Ovary (tissue), 9 donors: ENCODE measurements around the gene DDT. TPM values are rescaled to one million over a fixed set of nuclear protein-coding genes. Genes with fewer than 3 reads are reported as not detected.
"Not testable (repeated sequence)": the region's sequence is repeated elsewhere in the genome, so short reads cannot be mapped to it uniquely, and the experiment has no call there.

Experiments
- DNase-seq, 5 donors: peaks; one replicate each; pipeline ENCODE4 v3.0.0-alpha.2; 2019 to 2020
- H3K27ac ChIP-seq, 2 donors: fragments of 200-600 bp; one replicate each; pipeline versions ENCODE4 v1.5.1 to v1.8.0; 2019 to 2022
- H3K27me3 ChIP-seq: fragments of 200-600 bp; one replicate; pipeline ENCODE4 v1.8.0; 2022
- H3K36me3 ChIP-seq: fragments of 200-600 bp; sonication (generic); one replicate; pipeline ENCODE4 v1.5.1; 2019
- H3K4me1 ChIP-seq: one replicate; pipeline ENCODE4 v1.8.1; 2013; ENCODE audit warnings: mild to moderate bottlenecking, moderate library complexity; ENCODE audit not compliant: insufficient read depth
- H3K4me3 ChIP-seq: fragments of 200-600 bp; sonication (generic); one replicate; pipeline ENCODE4 v1.5.1; 2017
- H3K9me3 ChIP-seq, 2 donors: fragments of 200-600 bp in 1 of 2; sonication (generic) in 1 of 2; one replicate each; pipeline versions ENCODE4 v1.5.1 to v1.8.1; 2013 to 2019; ENCODE audit warnings: mild to moderate bottlenecking in 1 of 2, moderate library complexity in 1 of 2
- CTCF ChIP-seq, 3 donors: fragments of 450-650 bp in 2 of 3; fragments of 200-600 bp in 1 of 3; IDR thresholded peaks; one replicate each; pipeline versions ENCODE4 v1.5.1 to v1.8.0; 2016 to 2022; ENCODE audit warnings: antibody characterized with exemption in 3 of 3, mild to moderate bottlenecking in 1 of 3
- EP300 ChIP-seq: sonication (generic); formaldehyde crosslinking; IDR thresholded peaks from one replicate; pipeline ENCODE4 v1.6.1; 2017; ENCODE audit warnings: antibody characterized with exemption
- POLR2A ChIP-seq: fragments of 450-650 bp; IDR thresholded peaks from one replicate; pipeline ENCODE4 v1.6.1; 2017; ENCODE audit warnings: antibody characterized with exemption, mild to moderate bottlenecking, moderate library complexity
- WGBS, 3 donors: extraction: QIAGEN DNeasy Blood & Tissue Kit in 1 of 3; methylation state at CpG; one replicate each; pipeline versions ENCODE4 v1.1.5 to v1.1.7; 2013 to 2017; 5-methylcytosine and 5-hydroxymethylcytosine counted together
- intact Hi-C, 4 donors: fragments of 100-400 bp; cut with DNase I; formaldehyde crosslinking; loops; one replicate each; pipeline versions ENCODE4 v1.11.0 to v1.15.1; 2022 to 2023
- polyA plus RNA-seq, 2 donors: library from polyadenylated mRNA; stranded (reverse); fragments of 200-250 nt in 1 of 2; fragments of 350-450 nt in 1 of 2; fragmentation: Illumina TruSeq in 1 of 2; extraction: RNeasy Lipid Tissue Mini Kit (QIAGEN cat#74804) in 1 of 2; gene quantifications; one replicate each; pipeline ENCODE4 v1.2.3, GENCODE V29; 2013 to 2014
- total RNA-seq, 7 donors: library from RNA; depleted of rRNA in 2 of 7; stranded (reverse); fragments of >200 nt in 2 of 7; fragmentation: NEBNext Ultra II Directional in 3 of 7; extraction: Animal tissue kit (Norgen Biotek cat#: 25700) in 3 of 7; gene quantifications; one replicate each; pipeline versions ENCODE4 v1.1.0 to v1.2.4, GENCODE V29; 2016 to 2023
- donor health status: DM: no; HTN: no; CAD: no; lungs with moderate emphysema.
- donor health status: DM: no; HTN: no; CAD: no.
- donor health status: Bipolar disorder and iron deficiency.
- donor health status: DM: yes; HTN: yes; CAD: no.
- donor health status: DM: no; HTN: no; CAD: no.
- donor health status: DM: yes; HTN: yes; CAD: no.

Gene DDT
- total and polyA plus RNA-seq, 9 donors: 34.6 to 236 (median 90.0) TPM

GRCh38 chr22:23997092-23997491 lies 22.9 kb upstream of the DDT start:
- Histone ChIP-seq H3K4me3 (no peak overlapping the region), H3K27me3 (no peaks in the 10 kb centered on the region), H3K9me3 (no peaks in the 10 kb centered on the region), H3K36me3 (no peaks in the 10 kb centered on the region), H3K4me1 (no peaks in the 10 kb centered on the region), H3K27ac (no peak overlapping the region)
- DNase-seq: no peak
- 40 to 58% (median 48%) methylated on average over 3 of the region's 3 CpGs for WGBS, 3 donors
- TF ChIP-seq CTCF (IDR thresholded peaks at IDR 0.05): no peak
- TF ChIP-seq POLR2A: no peak
- TF ChIP-seq EP300: no peak
- intact Hi-C loops: no loop called here

- H3K4me3 ChIP-seq, H3K36me3 ChIP-seq, DNase-seq, intact Hi-C loops, H3K4me1 ChIP-seq, H3K9me3 ChIP-seq, H3K27ac ChIP-seq, H3K27me3 ChIP-seq: not testable (repeated sequence)
- WGBS, 3 donors: 46 to 69% (median 61%) methylated on average over 4 of the region's 4 CpGs
Observed at GRCh38 chr22:23993581-23994177, 19.4 kb upstream of the DDT start.

- WGBS, 3 donors: 54 to 83% (median 70%) methylated on average over 2 of the region's 2 CpGs
- DNase-seq, intact Hi-C loops, H3K36me3 ChIP-seq, H3K27me3 ChIP-seq, H3K27ac ChIP-seq, H3K4me1 ChIP-seq, H3K4me3 ChIP-seq, H3K9me3 ChIP-seq: not testable (repeated sequence)
Observed at GRCh38 chr22:23993080-23993479, 18.8 kb upstream of the DDT start.

- H3K27ac ChIP-seq, H3K4me3 ChIP-seq, H3K4me1 ChIP-seq, H3K9me3 ChIP-seq, DNase-seq, H3K36me3 ChIP-seq, intact Hi-C loops, H3K27me3 ChIP-seq: not testable (repeated sequence)
- WGBS, 3 donors: 57 to 89% (median 88%) methylated on average over 1 to 2 of the region's 3 CpGs
Observed at GRCh38 chr22:23989583-23990244, 15.5 kb upstream of the DDT start.

- H3K27ac ChIP-seq, H3K4me1 ChIP-seq, H3K27me3 ChIP-seq, H3K36me3 ChIP-seq, H3K9me3 ChIP-seq, H3K4me3 ChIP-seq, DNase-seq, intact Hi-C loops: not testable (repeated sequence)
- WGBS, 3 donors: 75% methylated on average over 4 of the region's 4 CpGs; no CpG with 5 or more reads in 2 of the 3 donors
Observed at GRCh38 chr22:23986538-23987178, 12.4 kb upstream of the DDT start.

GRCh38 chr22:23986089-23986488 lies 11.8 kb upstream of the DDT start:
- not testable (repeated sequence) for H3K27ac ChIP-seq
- WGBS, 3 donors: 89% methylated on average over 8 of the region's 8 CpGs; no CpG with 5 or more reads in 2 of the 3 donors

GRCh38 chr22:23984430-23984829 lies 10.2 kb upstream of the DDT start:
- no peak overlapping the region for H3K27ac ChIP-seq
- H3K36me3 ChIP-seq: no peaks in the 10 kb centered on the region
- H3K4me3 ChIP-seq: no peak overlapping the region
- H3K9me3 ChIP-seq: no peaks in the 10 kb centered on the region
- no peaks in the 10 kb centered on the region for H3K27me3 ChIP-seq
- WGBS, 3 donors: 44% methylated on average over 5 of the region's 6 CpGs; no CpG with 5 or more reads in 2 of the 3 donors
- intact Hi-C loops: no loop called here
- peak in 2 of 3 donors; percentile 28 to 57 for TF ChIP-seq CTCF (IDR thresholded peaks at IDR 0.05)
- no peak for TF ChIP-seq POLR2A
- no peak for TF ChIP-seq EP300
- DNase-seq: peak in 1 of 5 donors; percentile 59
- H3K4me1 ChIP-seq: no peaks in the 10 kb centered on the region

More at GRCh38 chr22:23986089-23986488, 11.8 kb upstream of the DDT start:
- DNase-seq, H3K27me3 ChIP-seq, H3K9me3 ChIP-seq, H3K36me3 ChIP-seq, intact Hi-C loops, H3K4me1 ChIP-seq, H3K4me3 ChIP-seq: not testable (repeated sequence)

GRCh38 chr22:23980567-23980966 lies 6.3 kb upstream of the DDT start:
- H3K27me3 ChIP-seq, H3K4me3 ChIP-seq, intact Hi-C loops, H3K4me1 ChIP-seq, DNase-seq, H3K36me3 ChIP-seq, H3K27ac ChIP-seq, H3K9me3 ChIP-seq: not testable (repeated sequence)
- WGBS, 3 donors: 26 to 29% methylated on average over 5 to 6 of the region's 7 CpGs; no CpG with 5 or more reads in 1 of the 3 donors

- H3K36me3 ChIP-seq, intact Hi-C loops, H3K27ac ChIP-seq, H3K27me3 ChIP-seq, H3K4me3 ChIP-seq, DNase-seq, H3K9me3 ChIP-seq, H3K4me1 ChIP-seq: not testable (repeated sequence)
- WGBS, 3 donors: no CpG with 5 or more reads among the region's 41 CpGs
Observed at GRCh38 chr22:23979557-23980240, 5.5 kb upstream of the DDT start, which contains the start of gene GSTT2. GSTT2 (plus strand) TSS chr22:23980134.
